ENCODE measurements around the gene FOXC1. TPM values are rescaled to one million over a fixed set of nuclear protein-coding genes. Genes with fewer than 3 reads are reported as not detected.

Gene FOXC1
- total RNA-seq, 4 donors from 2014 or later, result 8.7 to 19.7 (median 16.8) TPM

DNA sequence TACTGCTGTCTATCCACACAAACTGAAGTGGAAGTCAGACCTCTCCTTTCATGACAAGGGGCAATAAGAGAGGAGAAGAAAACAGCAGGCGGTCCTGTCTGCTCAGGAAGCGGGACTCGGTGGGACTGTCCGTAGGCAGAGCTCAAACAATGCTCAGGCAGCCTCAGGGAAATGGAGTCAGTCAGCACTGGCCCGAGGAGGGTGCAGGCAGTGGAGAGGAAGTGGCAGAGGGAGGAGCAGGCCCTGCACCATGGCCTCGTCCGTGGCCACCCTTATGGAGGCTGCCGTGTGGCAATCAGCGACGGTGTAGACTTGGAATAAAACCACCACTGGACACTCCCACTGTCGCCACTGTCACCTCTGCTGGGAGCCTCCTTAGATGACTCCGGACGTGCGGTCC is 19.6 kb downstream of the FOXC1 start:
- Histone ChIP-seq H3K4me1 (peaks cover 3 to 26% (median 20%) of the 10 kb centered on the region in 4 donors), H3K27ac (replicated peaks in 1 of 4) (no peak overlapping the region)
- intact Hi-C loops (cut with DNase I), result no loop called here

DNA sequence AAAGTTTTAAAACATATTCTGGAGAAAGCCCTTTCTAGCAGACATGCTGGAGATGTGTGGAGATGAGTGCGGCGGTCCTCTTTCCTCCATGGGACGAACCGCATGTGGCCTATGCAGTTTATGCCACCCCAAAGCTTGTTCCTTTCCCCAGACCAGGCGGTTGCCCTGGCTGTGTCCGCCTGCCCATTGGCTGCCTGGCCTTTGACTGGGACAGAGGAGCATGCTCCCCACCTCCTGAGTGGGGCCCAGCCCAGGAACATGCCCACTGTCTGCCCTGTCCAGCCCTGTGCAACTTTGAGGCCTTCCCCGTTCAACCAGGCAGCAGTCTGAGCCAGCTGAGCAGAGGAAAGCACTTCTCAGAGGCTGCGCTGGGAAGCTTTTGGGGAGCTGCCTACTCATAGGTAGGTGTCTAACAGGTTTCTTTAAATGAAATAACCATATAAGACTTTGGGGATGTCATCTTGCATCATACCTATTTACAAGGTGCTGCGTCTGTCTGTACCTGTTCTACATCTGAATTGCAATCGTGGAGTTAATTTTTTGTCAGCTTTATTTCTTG is 20.6 kb downstream of the FOXC1 start:
- 100% methylated on average over 9 of the region's 10 CpGs for WGBS

More for the DNA sequence above, 19.6 kb downstream of the FOXC1 start:
- Histone ChIP-seq H3K4me3 (no peak overlapping the region), H3K27me3 (peaks cover 0 to 36% (median 4%) of the 10 kb centered on the region in 4 donors), H3K36me3 (no peaks in the 10 kb centered on the region), H3K9me3 (no peaks in the 10 kb centered on the region)
- TF ChIP-seq POLR2AphosphoS5 (IDR thresholded peaks at IDR 0.05), result no peak
- no peak for TF ChIP-seq POLR2A (IDR thresholded peaks at IDR 0.05; ENCODE audit: low read depth)
- TF ChIP-seq, protein P1, sequence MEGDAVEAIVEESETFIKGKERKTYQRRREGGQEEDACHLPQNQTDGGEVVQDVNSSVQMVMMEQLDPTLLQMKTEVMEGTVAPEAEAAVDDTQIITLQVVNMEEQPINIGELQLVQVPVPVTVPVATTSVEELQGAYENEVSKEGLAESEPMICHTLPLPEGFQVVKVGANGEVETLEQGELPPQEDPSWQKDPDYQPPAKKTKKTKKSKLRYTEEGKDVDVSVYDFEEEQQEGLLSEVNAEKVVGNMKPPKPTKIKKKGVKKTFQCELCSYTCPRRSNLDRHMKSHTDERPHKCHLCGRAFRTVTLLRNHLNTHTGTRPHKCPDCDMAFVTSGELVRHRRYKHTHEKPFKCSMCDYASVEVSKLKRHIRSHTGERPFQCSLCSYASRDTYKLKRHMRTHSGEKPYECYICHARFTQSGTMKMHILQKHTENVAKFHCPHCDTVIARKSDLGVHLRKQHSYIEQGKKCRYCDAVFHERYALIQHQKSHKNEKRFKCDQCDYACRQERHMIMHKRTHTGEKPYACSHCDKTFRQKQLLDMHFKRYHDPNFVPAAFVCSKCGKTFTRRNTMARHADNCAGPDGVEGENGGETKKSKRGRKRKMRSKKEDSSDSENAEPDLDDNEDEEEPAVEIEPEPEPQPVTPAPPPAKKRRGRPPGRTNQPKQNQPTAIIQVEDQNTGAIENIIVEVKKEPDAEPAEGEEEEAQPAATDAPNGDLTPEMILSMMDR (IDR thresholded peaks at IDR 0.05), result no peak
- TF ChIP-seq EP300 (IDR thresholded peaks at IDR 0.05), result no peak
- WGBS, result 96% methylated on average over 14 of the region's 14 CpGs
- DNase-seq (ENCODE audit: extremely low spot score), result no peak

DNA sequence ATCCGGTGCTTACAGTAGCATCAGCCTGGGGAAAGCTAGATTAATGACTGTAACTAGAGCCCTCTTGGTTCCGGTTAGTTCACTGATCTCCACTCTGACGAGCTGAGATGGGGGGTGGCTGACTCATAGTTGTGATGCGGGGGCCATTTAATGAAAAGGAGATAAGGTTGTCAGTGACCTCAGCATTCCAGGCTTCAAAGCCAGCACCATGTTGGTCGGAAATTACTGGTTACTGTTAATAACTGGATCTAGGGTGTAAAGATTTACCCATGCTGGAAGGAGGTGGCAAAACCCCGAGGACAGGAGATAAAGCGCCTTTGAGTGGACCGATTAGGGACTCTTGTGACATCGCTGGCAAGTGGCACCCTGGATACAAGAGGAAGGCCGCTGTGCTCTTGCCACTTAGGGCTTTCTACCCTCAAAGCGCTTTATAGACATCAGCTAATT is 21.1 kb downstream of the FOXC1 start:
- no peaks in the 10 kb centered on the region for H3K36me3 ChIP-seq
- H3K27ac ChIP-seq (replicated peaks in 1 of 4), result no peak overlapping the region
- peaks cover 0 to 25% (median 18%) of the 10 kb centered on the region in 4 donors for H3K4me1 ChIP-seq
- 96% methylated on average over 11 of the region's 11 CpGs for WGBS
- H3K4me3 ChIP-seq, result no peak overlapping the region
- intact Hi-C loops (cut with DNase I), result no loop called here
- H3K9me3 ChIP-seq, result no peaks in the 10 kb centered on the region
- TF ChIP-seq, protein P1 (IDR thresholded peaks at IDR 0.05), result no peak
- TF ChIP-seq POLR2A (IDR thresholded peaks at IDR 0.05; ENCODE audit: low read depth), result no peak
- TF ChIP-seq EP300 (IDR thresholded peaks at IDR 0.05), result no peak
- no peak for TF ChIP-seq POLR2AphosphoS5 (IDR thresholded peaks at IDR 0.05)
- peaks cover 0 to 33% (median 2%) of the 10 kb centered on the region in 4 donors for H3K27me3 ChIP-seq
- no peak for DNase-seq (ENCODE audit: extremely low spot score)

More for the DNA sequence above, 20.6 kb downstream of the FOXC1 start:
- DNase-seq (ENCODE audit: extremely low spot score), result no peak
- Histone ChIP-seq H3K27ac (replicated peaks in 1 of 4) (no peak overlapping the region), H3K4me1 (peaks cover 0 to 25% (median 19%) of the 10 kb centered on the region in 4 donors), H3K27me3 (peaks cover 0 to 33% (median 2%) of the 10 kb centered on the region in 4 donors), H3K4me3 (no peak overlapping the region), H3K36me3 (no peaks in the 10 kb centered on the region), H3K9me3 (no peaks in the 10 kb centered on the region)
- intact Hi-C loops (cut with DNase I), result no loop called here
- TF ChIP-seq POLR2A (IDR thresholded peaks at IDR 0.05; ENCODE audit: low read depth) (no peak), POLR2AphosphoS5 (IDR thresholded peaks at IDR 0.05) (no peak), EP300 (IDR thresholded peaks at IDR 0.05) (no peak)
- TF ChIP-seq, protein P1 (IDR thresholded peaks at IDR 0.05), result no peak

DNA sequence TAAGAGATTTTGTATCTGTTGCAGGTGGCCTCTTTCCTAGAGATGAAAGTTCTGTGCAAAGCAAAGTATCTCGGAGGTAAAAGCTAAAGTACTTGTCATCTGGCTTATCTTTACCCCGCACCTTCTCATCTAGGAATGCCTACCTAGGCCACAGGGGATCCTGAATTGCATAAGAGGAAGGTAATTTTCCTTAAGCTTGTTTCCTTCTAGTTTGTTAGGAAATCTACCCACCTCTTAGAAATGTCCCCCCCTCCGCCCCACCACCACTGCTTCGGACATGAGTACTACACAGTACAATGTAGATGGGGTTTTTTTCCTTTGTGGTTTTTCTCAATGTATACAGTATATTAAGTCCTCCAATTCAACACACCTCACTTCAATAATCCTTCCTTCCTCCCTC is 21.5 kb downstream of the FOXC1 start:
- DNase-seq (ENCODE audit: extremely low spot score), result no peak
- Histone ChIP-seq H3K36me3 (no peaks in the 10 kb centered on the region), H3K9me3 (no peaks in the 10 kb centered on the region), H3K27ac (replicated peaks in 1 of 4) (no peak overlapping the region), H3K4me1 (peaks cover 0 to 21% (median 14%) of the 10 kb centered on the region in 4 donors), H3K27me3 (peaks cover 0 to 29% (median 2%) of the 10 kb centered on the region in 4 donors), H3K4me3 (no peak overlapping the region)
- intact Hi-C loops (cut with DNase I), result no loop called here
- TF ChIP-seq, protein P1 (IDR thresholded peaks at IDR 0.05), result no peak
- TF ChIP-seq POLR2AphosphoS5 (IDR thresholded peaks at IDR 0.05), result no peak
- no peak for TF ChIP-seq POLR2A (IDR thresholded peaks at IDR 0.05; ENCODE audit: low read depth)
- TF ChIP-seq EP300 (IDR thresholded peaks at IDR 0.05), result no peak
- 97% methylated on average over 4 of the region's 4 CpGs for WGBS
